ENCODE results near the gene CGB3. TPM values are rescaled to one million over a fixed set of nuclear protein-coding genes. Genes with fewer than 3 reads are reported as not detected.

Gene CGB3
- total and polyA plus RNA-seq, 5 donors from 2014 or later: not detected

GRCh38 chr19:48988286-48988685, 35.8 kb downstream of the CGB3 start:
- no peak for DNase-seq
- Mint-ChIP-seq H3K9me3 (no peaks in the 10 kb centered on the region), H3K36me3 (peaks cover 19% of the 10 kb centered on the region), H3K27ac (peak overlapping the region in 1 of 3 donors; percentile 93), H3K4me1 (peaks cover 4 to 30% (median 15%) of the 10 kb centered on the region in 4 donors), H3K27me3 (no peaks in the 10 kb centered on the region), H3K4me3 (peak overlapping the region in 1 of 4 donors; percentile 43)
- Histone ChIP-seq H3K4me3 (ENCODE audit: low read depth, low read length) (no peak overlapping the region), H3K27ac (ENCODE audit: insufficient read depth, low read length, poor library complexity, severe bottlenecking) (no peak overlapping the region), H3K27me3 (ENCODE audit: control insufficient read depth, insufficient read depth, low read length) (no peaks in the 10 kb centered on the region), H3K9me3 (ENCODE audit: control insufficient read depth in 2 of 2, low read length in 2 of 2) (no peaks in the 10 kb centered on the region), H3K36me3 (ENCODE audit: control insufficient read depth, insufficient read depth, low read length) (peaks cover 8% of the 10 kb centered on the region), H3K4me1 (ENCODE audit: control insufficient read depth, insufficient read depth, low read length, poor library complexity, severe bottlenecking) (peaks cover 18% of the 10 kb centered on the region)
- ATAC-seq (ENCODE audit: low read depth in 2 of 2): no peak

GRCh38 chr19:48987323-48987722, 36.8 kb downstream of the CGB3 start:
- DNase-seq (no peak), ATAC-seq (ENCODE audit: low read depth in 2 of 2) (no peak)
- Mint-ChIP-seq H3K36me3 (peaks cover 25% of the 10 kb centered on the region), H3K4me3 (peak overlapping the region in 1 of 4 donors; percentile 24), H3K27me3 (no peaks in the 10 kb centered on the region), H3K9me3 (no peaks in the 10 kb centered on the region), H3K4me1 (peaks cover 1 to 26% (median 8%) of the 10 kb centered on the region in 4 donors), H3K27ac (peak overlapping the region in 1 of 3 donors; percentile 36)
- no peaks in the 10 kb centered on the region for H3K9me3 ChIP-seq (ENCODE audit: control insufficient read depth in 2 of 2, low read length in 2 of 2)
- no peak overlapping the region for H3K4me3 ChIP-seq (ENCODE audit: low read depth, low read length)
- no peak overlapping the region for H3K27ac ChIP-seq (ENCODE audit: insufficient read depth, low read length, poor library complexity, severe bottlenecking)
- no peaks in the 10 kb centered on the region for H3K27me3 ChIP-seq (ENCODE audit: control insufficient read depth, insufficient read depth, low read length)
- peaks cover 12% of the 10 kb centered on the region for H3K36me3 ChIP-seq (ENCODE audit: control insufficient read depth, insufficient read depth, low read length)
- peaks cover 11% of the 10 kb centered on the region for H3K4me1 ChIP-seq (ENCODE audit: control insufficient read depth, insufficient read depth, low read length, poor library complexity, severe bottlenecking)

GRCh38 chr19:48986211-48986610, 37.9 kb downstream of the CGB3 start:
- H3K27ac Mint-ChIP-seq: no peak overlapping the region
- peaks cover 34% of the 10 kb centered on the region for H3K36me3 Mint-ChIP-seq
- H3K4me3 Mint-ChIP-seq: no peak overlapping the region
- H3K4me1 Mint-ChIP-seq: peaks cover 0 to 19% (median 5%) of the 10 kb centered on the region in 4 donors
- no peak overlapping the region for H3K27ac ChIP-seq (ENCODE audit: insufficient read depth, low read length, poor library complexity, severe bottlenecking)
- peaks cover 12% of the 10 kb centered on the region for H3K36me3 ChIP-seq (ENCODE audit: control insufficient read depth, insufficient read depth, low read length)
- H3K4me3 ChIP-seq (ENCODE audit: low read depth, low read length): no peak overlapping the region
- H3K9me3 ChIP-seq (ENCODE audit: control insufficient read depth in 2 of 2, low read length in 2 of 2): no peaks in the 10 kb centered on the region
- DNase-seq (no peak), ATAC-seq (ENCODE audit: low read depth in 2 of 2) (no peak)
- no peaks in the 10 kb centered on the region for H3K9me3 Mint-ChIP-seq
- no peaks in the 10 kb centered on the region for H3K27me3 ChIP-seq (ENCODE audit: control insufficient read depth, insufficient read depth, low read length)
- H3K4me1 ChIP-seq (ENCODE audit: control insufficient read depth, insufficient read depth, low read length, poor library complexity, severe bottlenecking): no peaks in the 10 kb centered on the region
- H3K27me3 Mint-ChIP-seq: no peaks in the 10 kb centered on the region

- Histone ChIP-seq H3K27ac (ENCODE audit: insufficient read depth, low read length, poor library complexity, severe bottlenecking) (no peak overlapping the region), H3K36me3 (ENCODE audit: control insufficient read depth, insufficient read depth, low read length) (peaks cover 12% of the 10 kb centered on the region), H3K27me3 (ENCODE audit: control insufficient read depth, insufficient read depth, low read length) (no peaks in the 10 kb centered on the region), H3K4me1 (ENCODE audit: control insufficient read depth, insufficient read depth, low read length, poor library complexity, severe bottlenecking) (no peaks in the 10 kb centered on the region), H3K9me3 (ENCODE audit: control insufficient read depth in 2 of 2, low read length in 2 of 2) (no peaks in the 10 kb centered on the region), H3K4me3 (ENCODE audit: low read depth, low read length) (no peak overlapping the region)
- no peak overlapping the region for H3K27ac Mint-ChIP-seq
- H3K4me3 Mint-ChIP-seq: no peak overlapping the region
- H3K36me3 Mint-ChIP-seq: peaks cover 34% of the 10 kb centered on the region
- no peaks in the 10 kb centered on the region for H3K9me3 Mint-ChIP-seq
- ATAC-seq (ENCODE audit: low read depth in 2 of 2): no peak
- H3K27me3 Mint-ChIP-seq: no peaks in the 10 kb centered on the region
- peaks cover 0 to 14% (median 5%) of the 10 kb centered on the region in 4 donors for H3K4me1 Mint-ChIP-seq
- no peak for DNase-seq
Observed at GRCh38 chr19:48985711-48986110, 38.4 kb downstream of the CGB3 start.

DNA sequence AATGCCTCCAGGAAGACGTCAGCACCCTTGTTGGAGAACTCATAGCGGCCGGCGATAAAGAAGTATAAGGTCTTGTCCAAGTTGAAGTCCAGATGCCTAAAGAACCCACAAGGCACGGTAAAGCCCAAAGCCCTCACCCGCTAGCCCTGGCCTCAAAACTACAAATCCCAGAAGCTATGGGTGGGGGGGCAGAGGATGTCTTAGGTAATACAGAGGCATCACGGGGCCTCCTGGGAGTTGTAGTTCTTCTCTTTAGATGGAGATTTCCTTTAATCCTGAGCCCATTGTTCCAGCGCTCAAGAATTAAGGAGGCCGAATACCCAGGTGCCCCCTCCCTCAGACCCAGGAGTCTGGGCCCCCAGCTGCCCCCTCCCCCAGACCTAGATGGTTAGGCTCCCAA, 41.9 kb downstream of the CGB3 start:
- peaks cover 25% of the 10 kb centered on the region for H3K36me3 Mint-ChIP-seq
- ATAC-seq (ENCODE audit: low read depth in 2 of 2): no peak
- peak overlapping the region in 1 of 4 donors; percentile 47 for H3K4me3 Mint-ChIP-seq
- H3K27ac Mint-ChIP-seq: no peak overlapping the region
- Histone ChIP-seq H3K4me1 (ENCODE audit: control insufficient read depth, insufficient read depth, low read length, poor library complexity, severe bottlenecking) (no peaks in the 10 kb centered on the region), H3K4me3 (ENCODE audit: low read depth, low read length) (no peak overlapping the region), H3K9me3 (ENCODE audit: control insufficient read depth in 2 of 2, low read length in 2 of 2) (no peaks in the 10 kb centered on the region), H3K27ac (ENCODE audit: insufficient read depth, low read length, poor library complexity, severe bottlenecking) (no peak overlapping the region), H3K27me3 (ENCODE audit: control insufficient read depth, insufficient read depth, low read length) (no peaks in the 10 kb centered on the region), H3K36me3 (ENCODE audit: control insufficient read depth, insufficient read depth, low read length) (peaks cover 13% of the 10 kb centered on the region)
- H3K4me1 Mint-ChIP-seq: peaks cover 0 to under 1% (median 0%) of the 10 kb centered on the region in 4 donors
- no peaks in the 10 kb centered on the region for H3K9me3 Mint-ChIP-seq
- H3K27me3 Mint-ChIP-seq: no peaks in the 10 kb centered on the region
- no peak for DNase-seq

DNA sequence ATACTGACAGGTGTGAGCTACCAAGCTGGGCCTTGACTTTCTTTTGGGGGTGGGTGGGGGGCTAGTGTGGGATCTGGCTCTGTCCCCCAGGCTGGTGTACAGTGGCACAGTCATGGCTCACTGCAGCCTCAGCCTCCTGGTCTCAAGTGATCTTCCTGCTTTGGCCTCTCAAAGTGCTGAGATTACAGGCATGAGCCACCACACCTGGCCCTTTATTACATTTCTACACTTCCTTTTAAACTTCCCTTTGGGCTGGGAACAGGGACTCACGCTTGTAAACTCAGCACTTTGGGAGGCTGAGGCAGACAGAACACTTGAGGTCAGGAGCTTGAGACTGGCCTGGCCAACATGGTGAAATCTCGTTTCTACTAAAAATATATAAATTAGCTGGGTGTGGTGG, 47.1 kb downstream of the CGB3 start:
- DNase-seq (no peak), ATAC-seq (ENCODE audit: low read depth in 2 of 2) (no peak)
- Mint-ChIP-seq H3K36me3 (peaks cover 26% of the 10 kb centered on the region), H3K27me3 (no peaks in the 10 kb centered on the region), H3K4me3 (no peak overlapping the region), H3K9me3 (no peaks in the 10 kb centered on the region), H3K27ac (no peak overlapping the region), H3K4me1 (peaks cover 0 to 6% (median 1%) of the 10 kb centered on the region in 4 donors)
- H3K4me1 ChIP-seq (ENCODE audit: control insufficient read depth, insufficient read depth, low read length, poor library complexity, severe bottlenecking): no peaks in the 10 kb centered on the region
- H3K9me3 ChIP-seq (ENCODE audit: control insufficient read depth in 2 of 2, low read length in 2 of 2): no peaks in the 10 kb centered on the region
- H3K27ac ChIP-seq (ENCODE audit: insufficient read depth, low read length, poor library complexity, severe bottlenecking): no peak overlapping the region
- peaks cover 20% of the 10 kb centered on the region for H3K36me3 ChIP-seq (ENCODE audit: control insufficient read depth, insufficient read depth, low read length)
- no peak overlapping the region for H3K4me3 ChIP-seq (ENCODE audit: low read depth, low read length)
- H3K27me3 ChIP-seq (ENCODE audit: control insufficient read depth, insufficient read depth, low read length): no peaks in the 10 kb centered on the region

DNA sequence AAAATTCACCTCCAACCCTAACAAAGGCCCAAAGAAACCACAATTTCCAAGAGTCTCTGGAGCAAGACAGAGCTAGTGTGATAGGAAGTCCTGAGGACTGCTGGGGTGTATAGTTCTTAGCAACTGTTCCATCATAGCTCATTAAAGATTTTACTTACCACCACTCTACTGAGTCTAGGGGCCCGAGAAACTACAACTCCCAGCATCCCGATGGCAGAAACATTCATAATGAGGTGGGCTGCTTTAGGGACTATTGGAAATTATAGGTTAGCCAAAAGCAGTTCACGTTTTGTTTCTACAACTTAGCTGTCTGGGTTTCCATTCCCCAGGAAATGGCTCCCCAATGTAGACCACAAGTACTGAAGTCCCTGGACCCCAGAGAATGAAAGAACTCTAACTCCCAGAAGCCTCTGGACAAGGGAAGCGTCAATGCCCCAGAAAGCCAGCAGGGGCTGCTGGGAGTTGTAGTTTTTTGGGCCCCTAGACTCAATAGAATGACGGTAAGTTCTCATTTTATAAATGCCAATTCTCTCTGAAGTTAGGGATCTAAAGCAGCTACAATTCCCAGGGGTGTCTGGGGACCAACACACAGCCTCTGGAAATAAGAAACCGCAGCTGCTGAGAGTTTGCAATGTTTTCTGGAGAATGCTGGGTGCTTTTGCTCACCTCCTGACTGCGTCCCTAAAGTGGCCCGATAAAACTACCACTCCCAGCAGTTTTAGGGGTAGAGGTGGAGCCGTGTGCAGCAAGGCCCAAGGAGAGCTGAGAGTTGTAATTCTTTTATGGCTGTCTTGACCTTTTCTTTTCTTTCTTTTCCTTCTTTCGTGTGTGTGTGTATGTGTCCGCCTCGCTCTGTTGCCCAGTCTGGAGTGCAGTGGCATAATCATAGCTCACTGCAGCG, 47.9 kb downstream of the CGB3 start:
- no peaks in the 10 kb centered on the region for H3K27me3 ChIP-seq (ENCODE audit: control insufficient read depth, insufficient read depth, low read length)
- Mint-ChIP-seq H3K4me3 (no peak overlapping the region), H3K36me3 (peaks cover 19% of the 10 kb centered on the region), H3K27ac (no peak overlapping the region), H3K4me1 (peaks cover 0 to 6% (median 1%) of the 10 kb centered on the region in 4 donors), H3K27me3 (no peaks in the 10 kb centered on the region), H3K9me3 (no peaks in the 10 kb centered on the region)
- no peaks in the 10 kb centered on the region for H3K4me1 ChIP-seq (ENCODE audit: control insufficient read depth, insufficient read depth, low read length, poor library complexity, severe bottlenecking)
- H3K27ac ChIP-seq (ENCODE audit: insufficient read depth, low read length, poor library complexity, severe bottlenecking): no peak overlapping the region
- peak in 2 of 3 donors; percentile 58 to 62 for DNase-seq
- peak; percentile 50 to 51 for ATAC-seq (ENCODE audit: low read depth in 2 of 2)
- H3K36me3 ChIP-seq (ENCODE audit: control insufficient read depth, insufficient read depth, low read length): peaks cover 20% of the 10 kb centered on the region
- H3K4me3 ChIP-seq (ENCODE audit: low read depth, low read length): no peak overlapping the region
- no peaks in the 10 kb centered on the region for H3K9me3 ChIP-seq (ENCODE audit: control insufficient read depth in 2 of 2, low read length in 2 of 2)
